ENCODE results near the gene TEX2. TPM values are rescaled to one million over a fixed set of nuclear protein-coding genes. Genes with fewer than 3 reads are reported as not detected.

TEX2 gene
- polyA plus RNA-seq, 1 of the 3 experiments (the other 2 are of a cell fraction), result 24.0 TPM

- Histone ChIP-seq H3K4me2 (no peak overlapping the region), H3K9ac (no peak overlapping the region), H3K36me3 (replicated peaks in 1 of 2; ENCODE audit: control insufficient read depth in 1 of 2, insufficient read depth in 2 of 2, low read length in 1 of 2) (no peaks in the 10 kb centered on the region), H2AFZ (ENCODE audit: low read depth) (no peak overlapping the region), H4K20me1 (ENCODE audit: insufficient read depth) (0 out of 2 replicates have a peak, but pooled peaks cover 5% of the 10 kb centered on the region), H3K4me3 (ENCODE audit: low read depth in 2 of 2, low read length in 1 of 2) (no peak overlapping the region), H3K9me2 (no peaks in the 10 kb centered on the region), H3K9me3 (no peaks in the 10 kb centered on the region), H3K79me2 (ENCODE audit: insufficient read depth) (peaks cover 8% of the 10 kb centered on the region; the same call in 1 of the 2 replicates), H3K27ac (ENCODE audit: low read depth in 2 of 2, low read length in 1 of 2) (no peak overlapping the region), H3K27me3 (ENCODE audit: insufficient read depth) (no peaks in the 10 kb centered on the region), H3F3A (replicated peaks; ENCODE audit: insufficient read depth) (peaks cover 5% of the 10 kb centered on the region), H3K4me1 (ENCODE audit: control insufficient read depth in 1 of 2, insufficient read depth in 2 of 2, low read depth in 1 of 2, low read length in 1 of 2) (peaks cover 0 to 2% of the 10 kb centered on the region in 2 experiments; a peak in 1 of 4 replicates)
- 91% methylated on average over 3 of the region's 3 CpGs for WGBS (ENCODE audit: low lambda C conversion rate)
- DNase-seq, result no peak
- ChIA-PET POLR2A (interaction anchor here (1.5 kb wide), 1 partner anchor 9 kb away, joined by 4 read pairs; no protein-coding TSS in a partner anchor), CTCF (interaction anchor here (1.2 to 29.1 kb wide), 7 partner anchors 9 to 255 kb away, joined by 3 to 810 read pairs (median 4); partner anchors contain the start of genes ERN1 and ICAM2)
- TF ChIP-seq YY1 (IDR thresholded peaks at IDR 0.05; ENCODE audit: low read depth), result no peak
- no peak for TF ChIP-seq ELF1 (IDR thresholded peaks at IDR 0.05)
- no peak for TF ChIP-seq JUND (IDR thresholded peaks at IDR 0.05)
- TF ChIP-seq PBX3 (IDR thresholded peaks at IDR 0.05), result no peak
- TF ChIP-seq RXRA (IDR thresholded peaks at IDR 0.05; ENCODE audit: borderline replicate concordance, low read depth), result no peak
- no peak for TF ChIP-seq EZH2phosphoT487 (IDR thresholded peaks at IDR 0.05; ENCODE audit: borderline replicate concordance, low read depth)
- TF ChIP-seq RAD21 (IDR thresholded peaks at IDR 0.05; ENCODE audit: low read length), result no peak
- no peak for TF ChIP-seq CHD2 (IDR thresholded peaks at IDR 0.05; ENCODE audit: low read length, partially characterized antibody)
- TF ChIP-seq CTCF (IDR thresholded peaks at IDR 0.05), result no peak
- no peak for TF ChIP-seq GABPA (IDR thresholded peaks at IDR 0.05; ENCODE audit: low read depth)
- no peak for TF ChIP-seq NRF1 (IDR thresholded peaks at IDR 0.05; ENCODE audit: low read depth, low read length)
- TF ChIP-seq MAX (IDR thresholded peaks at IDR 0.05; ENCODE audit: low read depth), result no peak
- TF ChIP-seq USF2 (IDR thresholded peaks at IDR 0.05; ENCODE audit: borderline replicate concordance, low read depth, low read length), result no peak
- no peak for TF ChIP-seq MXI1 (IDR thresholded peaks at IDR 0.05; ENCODE audit: low read depth, low read length)
- no peak for TF ChIP-seq MEF2A (IDR thresholded peaks at IDR 0.05; ENCODE audit: borderline replicate concordance, low read depth)
- no peak for TF ChIP-seq RCOR1 (IDR thresholded peaks at IDR 0.05; ENCODE audit: low read length)
- TF ChIP-seq IRF3 (IDR thresholded peaks at IDR 0.05; ENCODE audit: low read depth, low read length), result no peak
- TF ChIP-seq POLR2AphosphoS5 (IDR thresholded peaks at IDR 0.05; ENCODE audit: low read depth, low read length), result no peak
Measured at GRCh38 chr17:64120159-64120810, 142.8 kb downstream of the TEX2 start.
